Upper lobe of left lung (tissue), 4 donors: ENCODE data around the gene PGGHG.
A peak's percentile ranks its signal among the peaks of the same experiment; 100 is the strongest.

Source experiments
- POLR2A ChIP-seq, 4 donors: fragments of 450-650 bp; IDR thresholded peaks; one replicate each; pipeline ENCODE4 v1.5.1; 2016 to 2017; ENCODE audit warnings: antibody characterized with exemption in 4 of 4, mild to moderate bottlenecking in 2 of 4
- POLR2AphosphoS5 ChIP-seq, 2 donors: sonication (generic); formaldehyde crosslinking; IDR thresholded peaks; one replicate each; pipeline ENCODE4 v1.5.1; 2017; ENCODE audit warnings: antibody characterized with exemption in 2 of 2
- TF ChIP-seq, protein P1 (sequence below), 6 experiments: fragments of 450-650 bp in 4 of 6; fragments of 200-600 bp in 2 of 6; sonication (generic) in 2 of 6; IDR thresholded peaks; one replicate each; pipeline ENCODE4 v1.5.1; 2016 to 2019; ENCODE audit warnings: antibody characterized with exemption in 6 of 6

DNA sequence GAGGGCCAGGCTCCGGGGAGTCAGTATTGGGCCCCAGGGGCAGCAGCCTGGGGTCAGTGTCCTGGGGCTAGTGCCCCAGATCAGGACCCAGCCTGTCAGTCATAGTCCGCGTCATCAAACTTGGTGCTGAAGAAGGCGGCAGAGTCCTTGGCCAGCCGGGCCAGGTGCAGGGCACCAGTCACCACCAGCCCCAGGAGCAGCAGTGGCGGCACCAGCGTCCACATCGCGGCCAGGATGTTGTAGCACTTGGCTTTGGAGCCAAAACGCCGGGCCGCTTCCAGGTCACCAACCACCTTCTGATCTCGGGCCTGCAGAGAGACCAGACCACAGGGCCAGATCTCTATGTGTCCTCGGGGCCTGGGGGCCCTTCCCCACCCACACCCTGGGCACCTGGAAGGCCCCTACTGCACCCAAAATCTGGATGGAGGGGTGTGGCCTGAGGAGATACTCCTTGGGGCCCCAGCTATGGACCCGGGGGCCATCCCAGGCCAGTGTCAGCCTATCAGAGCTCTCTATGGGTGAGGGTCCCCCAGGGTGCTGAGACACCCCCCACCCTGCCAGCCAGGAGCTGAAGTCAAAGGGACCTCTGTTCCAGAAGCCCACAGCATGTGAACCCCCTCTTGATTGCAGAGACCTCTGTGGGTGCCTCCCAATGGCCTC is 9.6 kb downstream of the PGGHG start:
- TF ChIP-seq, protein P1, sequence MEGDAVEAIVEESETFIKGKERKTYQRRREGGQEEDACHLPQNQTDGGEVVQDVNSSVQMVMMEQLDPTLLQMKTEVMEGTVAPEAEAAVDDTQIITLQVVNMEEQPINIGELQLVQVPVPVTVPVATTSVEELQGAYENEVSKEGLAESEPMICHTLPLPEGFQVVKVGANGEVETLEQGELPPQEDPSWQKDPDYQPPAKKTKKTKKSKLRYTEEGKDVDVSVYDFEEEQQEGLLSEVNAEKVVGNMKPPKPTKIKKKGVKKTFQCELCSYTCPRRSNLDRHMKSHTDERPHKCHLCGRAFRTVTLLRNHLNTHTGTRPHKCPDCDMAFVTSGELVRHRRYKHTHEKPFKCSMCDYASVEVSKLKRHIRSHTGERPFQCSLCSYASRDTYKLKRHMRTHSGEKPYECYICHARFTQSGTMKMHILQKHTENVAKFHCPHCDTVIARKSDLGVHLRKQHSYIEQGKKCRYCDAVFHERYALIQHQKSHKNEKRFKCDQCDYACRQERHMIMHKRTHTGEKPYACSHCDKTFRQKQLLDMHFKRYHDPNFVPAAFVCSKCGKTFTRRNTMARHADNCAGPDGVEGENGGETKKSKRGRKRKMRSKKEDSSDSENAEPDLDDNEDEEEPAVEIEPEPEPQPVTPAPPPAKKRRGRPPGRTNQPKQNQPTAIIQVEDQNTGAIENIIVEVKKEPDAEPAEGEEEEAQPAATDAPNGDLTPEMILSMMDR (IDR thresholded peaks at IDR 0.05) = no peak
- TF ChIP-seq POLR2A (IDR thresholded peaks at IDR 0.05) = peak in 1 of 4 donors; percentile 4
- TF ChIP-seq POLR2AphosphoS5 (IDR thresholded peaks at IDR 0.05) = no peak
